Breast epithelium (tissue), 3 donors: ENCODE data around the gene VHLL.

Source experiments
- CTCF ChIP-seq, 3 donors: fragments of 450-650 bp; IDR thresholded peaks; one replicate each; pipeline ENCODE4 v1.5.1; 2016 to 2017; ENCODE audit warnings: antibody characterized with exemption in 3 of 3, mild to moderate bottlenecking in 3 of 3, moderate library complexity in 3 of 3
- POLR2A ChIP-seq: fragments of 450-650 bp; IDR thresholded peaks from one replicate; pipeline ENCODE4 v1.6.1; 2016; ENCODE audit warnings: antibody characterized with exemption, mild to moderate bottlenecking, moderate library complexity
- POLR2AphosphoS5 ChIP-seq, 3 donors: sonication (generic); formaldehyde crosslinking; IDR thresholded peaks; one replicate each; pipeline ENCODE4 v1.6.1; 2017; ENCODE audit warnings: antibody characterized with exemption in 3 of 3

- TF ChIP-seq POLR2A (no peak), CTCF (IDR thresholded peaks at IDR 0.05) (no peak), POLR2AphosphoS5 (IDR thresholded peaks at IDR 0.05) (no peak)
Measured at GRCh38 chr1:156251527-156251926, 47.6 kb downstream of the VHLL start.
